NOMO-1 (cell line): ENCODE data around the gene BECN2.

ENCODE experiments used
- DNase-seq, 2 experiments: peaks; one replicate each; lab custom pipeline; 2025; ENCODE audit not compliant: unreplicated experiment in 2 of 2; lab: John Stamatoyannopoulos, UW

The BECN2 gene

GRCh38 chr1:241957692-241958494 is at the start of gene BECN2:
TSS of gene BECN2 (plus strand) at chr1:241957767. CDS start at chr1:241957767, 0 bp downstream.
- no peak for DNase-seq

GRCh38 chr1:241916196-241916595 is 41.4 kb upstream of the BECN2 start:
- DNase-seq: no peak

GRCh38 chr1:241917487-241917886 is 40.1 kb upstream of the BECN2 start:
- DNase-seq: no peak

- peak in 1 of 2 experiments; percentile 11 for DNase-seq
These were observed 38.7 kb upstream of the BECN2 start for GRCh38 chr1:241918879-241919278.

GRCh38 chr1:241924080-241924808 is 33.3 kb upstream of the BECN2 start:
- no peak for DNase-seq

- no peak for DNase-seq
These were observed 31.4 kb upstream of the BECN2 start for GRCh38 chr1:241926141-241926540.

- no peak for DNase-seq
These were observed 30.2 kb upstream of the BECN2 start for GRCh38 chr1:241927321-241927720.

GRCh38 chr1:241932845-241933244 is 24.7 kb upstream of the BECN2 start:
- DNase-seq: no peak

- no peak for DNase-seq
These were observed 23.2 kb upstream of the BECN2 start for GRCh38 chr1:241934201-241934848.

- no peak for DNase-seq
These were observed 22.7 kb upstream of the BECN2 start for GRCh38 chr1:241934866-241935265.

- DNase-seq: no peak
These were observed 17.8 kb upstream of the BECN2 start for GRCh38 chr1:241939798-241940197.

- no peak for DNase-seq
These were observed 14.8 kb upstream of the BECN2 start for GRCh38 chr1:241942738-241943137.

- no peak for DNase-seq
These were observed 13.3 kb upstream of the BECN2 start for GRCh38 chr1:241944300-241944699.

- DNase-seq: no peak
These were observed 10.2 kb upstream of the BECN2 start for GRCh38 chr1:241947354-241947753.

GRCh38 chr1:241950390-241950789 is 7.2 kb upstream of the BECN2 start:
- DNase-seq: no peak

- DNase-seq: no peak
These were observed 4.6 kb downstream of the BECN2 start for GRCh38 chr1:241962153-241962552.

GRCh38 chr1:241963722-241964121 is 6.2 kb downstream of the BECN2 start:
- DNase-seq: no peak

- DNase-seq: peak; percentile 15 to 27
These were observed 7.1 kb downstream of the BECN2 start for GRCh38 chr1:241964550-241965282.

GRCh38 chr1:241968611-241969010 is 11.0 kb downstream of the BECN2 start:
- DNase-seq: no peak

- DNase-seq: no peak
These were observed 15.3 kb downstream of the BECN2 start for GRCh38 chr1:241972703-241973369.
